Measurements from ENCODE around the gene DNM3.

- no peak for TF ChIP-seq EZH2phosphoT487 (IDR thresholded peaks at IDR 0.05; ENCODE audit: borderline replicate concordance, low read depth)
- TF ChIP-seq, protein P1, sequence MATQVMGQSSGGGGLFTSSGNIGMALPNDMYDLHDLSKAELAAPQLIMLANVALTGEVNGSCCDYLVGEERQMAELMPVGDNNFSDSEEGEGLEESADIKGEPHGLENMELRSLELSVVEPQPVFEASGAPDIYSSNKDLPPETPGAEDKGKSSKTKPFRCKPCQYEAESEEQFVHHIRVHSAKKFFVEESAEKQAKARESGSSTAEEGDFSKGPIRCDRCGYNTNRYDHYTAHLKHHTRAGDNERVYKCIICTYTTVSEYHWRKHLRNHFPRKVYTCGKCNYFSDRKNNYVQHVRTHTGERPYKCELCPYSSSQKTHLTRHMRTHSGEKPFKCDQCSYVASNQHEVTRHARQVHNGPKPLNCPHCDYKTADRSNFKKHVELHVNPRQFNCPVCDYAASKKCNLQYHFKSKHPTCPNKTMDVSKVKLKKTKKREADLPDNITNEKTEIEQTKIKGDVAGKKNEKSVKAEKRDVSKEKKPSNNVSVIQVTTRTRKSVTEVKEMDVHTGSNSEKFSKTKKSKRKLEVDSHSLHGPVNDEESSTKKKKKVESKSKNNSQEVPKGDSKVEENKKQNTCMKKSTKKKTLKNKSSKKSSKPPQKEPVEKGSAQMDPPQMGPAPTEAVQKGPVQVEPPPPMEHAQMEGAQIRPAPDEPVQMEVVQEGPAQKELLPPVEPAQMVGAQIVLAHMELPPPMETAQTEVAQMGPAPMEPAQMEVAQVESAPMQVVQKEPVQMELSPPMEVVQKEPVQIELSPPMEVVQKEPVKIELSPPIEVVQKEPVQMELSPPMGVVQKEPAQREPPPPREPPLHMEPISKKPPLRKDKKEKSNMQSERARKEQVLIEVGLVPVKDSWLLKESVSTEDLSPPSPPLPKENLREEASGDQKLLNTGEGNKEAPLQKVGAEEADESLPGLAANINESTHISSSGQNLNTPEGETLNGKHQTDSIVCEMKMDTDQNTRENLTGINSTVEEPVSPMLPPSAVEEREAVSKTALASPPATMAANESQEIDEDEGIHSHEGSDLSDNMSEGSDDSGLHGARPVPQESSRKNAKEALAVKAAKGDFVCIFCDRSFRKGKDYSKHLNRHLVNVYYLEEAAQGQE (IDR thresholded peaks at IDR 0.05; ENCODE audit: low read depth, low read length): no peak
- TF ChIP-seq TAF1 (IDR thresholded peaks at IDR 0.05; ENCODE audit: borderline replicate concordance, low read depth, low read length): no peak
- TF ChIP-seq, protein P2, sequence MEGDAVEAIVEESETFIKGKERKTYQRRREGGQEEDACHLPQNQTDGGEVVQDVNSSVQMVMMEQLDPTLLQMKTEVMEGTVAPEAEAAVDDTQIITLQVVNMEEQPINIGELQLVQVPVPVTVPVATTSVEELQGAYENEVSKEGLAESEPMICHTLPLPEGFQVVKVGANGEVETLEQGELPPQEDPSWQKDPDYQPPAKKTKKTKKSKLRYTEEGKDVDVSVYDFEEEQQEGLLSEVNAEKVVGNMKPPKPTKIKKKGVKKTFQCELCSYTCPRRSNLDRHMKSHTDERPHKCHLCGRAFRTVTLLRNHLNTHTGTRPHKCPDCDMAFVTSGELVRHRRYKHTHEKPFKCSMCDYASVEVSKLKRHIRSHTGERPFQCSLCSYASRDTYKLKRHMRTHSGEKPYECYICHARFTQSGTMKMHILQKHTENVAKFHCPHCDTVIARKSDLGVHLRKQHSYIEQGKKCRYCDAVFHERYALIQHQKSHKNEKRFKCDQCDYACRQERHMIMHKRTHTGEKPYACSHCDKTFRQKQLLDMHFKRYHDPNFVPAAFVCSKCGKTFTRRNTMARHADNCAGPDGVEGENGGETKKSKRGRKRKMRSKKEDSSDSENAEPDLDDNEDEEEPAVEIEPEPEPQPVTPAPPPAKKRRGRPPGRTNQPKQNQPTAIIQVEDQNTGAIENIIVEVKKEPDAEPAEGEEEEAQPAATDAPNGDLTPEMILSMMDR (IDR thresholded peaks at IDR 0.05): no peak
- no peak for TF ChIP-seq GABPA (IDR thresholded peaks at IDR 0.05; ENCODE audit: low read depth)
- no peak for TF ChIP-seq RAD21 (IDR thresholded peaks at IDR 0.05; ENCODE audit: low read length)
- TF ChIP-seq CHD2 (IDR thresholded peaks at IDR 0.05; ENCODE audit: low read length, partially characterized antibody): no peak
- no peak for TF ChIP-seq GATA2 (CRISPR knock-in tag; IDR thresholded peaks at IDR 0.05)
- TF ChIP-seq NRF1 (IDR thresholded peaks at IDR 0.05; ENCODE audit: low read depth, low read length): no peak
- no peak for TF ChIP-seq SMC3 (IDR thresholded peaks at IDR 0.05; ENCODE audit: low read depth, low read length)
- TF ChIP-seq EP300 (IDR thresholded peaks at IDR 0.05; ENCODE audit: borderline replicate concordance in 1 of 2, low read depth in 1 of 2, low read length in 1 of 2): no peak
Measured at GRCh38 chr1:172299515-172299914, 458.2 kb downstream of the DNM3 start.
